AG09309 (cell line): ENCODE measurements around the gene BTG3.

ENCODE experiments used
- DNase-seq: peaks from one replicate; pipeline ENCODE4 v3.0.0-alpha.2; 2010; ENCODE audit warnings: low read depth
- H3K4me3 ChIP-seq: 2 replicates; pipeline ENCODE4 v1.5.1; 2011; ENCODE audit warnings: mild to moderate bottlenecking, low read depth, low read length, moderate library complexity; ENCODE audit not compliant: control insufficient read depth
- CTCF ChIP-seq: IDR thresholded peaks from 2 replicates; pipeline ENCODE4 v1.5.1; 2011; ENCODE audit warnings: mild to moderate bottlenecking, low read depth, low read length, inconsistent platforms; ENCODE audit not compliant: insufficient read depth, control insufficient read depth; ENCODE audit errors: missing control alignments

BTG3 gene

GRCh38 chr21:17545007-17545406, 67.7 kb downstream of the BTG3 start:
- DNase-seq: no peak
- no peak overlapping the region for H3K4me3 ChIP-seq
- no peak for TF ChIP-seq CTCF
